ENCODE results near the gene WDR45B. TPM values are rescaled to one million over a fixed set of nuclear protein-coding genes. Genes with fewer than 3 reads are reported as not detected.

The WDR45B gene
- total RNA-seq, 1 experiment from 2014 or later: 110 TPM

GRCh38 chr17:82655523-82655922 is 7.3 kb upstream of the WDR45B start:
- Histone ChIP-seq H3K27me3 (ENCODE audit: insufficient read depth, low read length) (no peaks in the 10 kb centered on the region), H2BK120ac (ENCODE audit: low read depth, low read length, poor library complexity, severe bottlenecking) (no peak overlapping the region), H4K20me1 (ENCODE audit: control insufficient read depth, insufficient read depth, insufficient read length) (no peaks in the 10 kb centered on the region), H2BK5ac (ENCODE audit: insufficient read length, low read length) (no peak overlapping the region), H2BK12ac (ENCODE audit: insufficient read length, low read depth, low read length) (no peak overlapping the region), H2BK15ac (ENCODE audit: low read depth, low read length) (no peak overlapping the region), H4K5ac (ENCODE audit: insufficient read length, low read depth, low read length) (no peak overlapping the region), H2AFZ (ENCODE audit: low read length) (no peak overlapping the region), H3K27ac (ENCODE audit: insufficient read length, low read depth, low read length) (no peak overlapping the region), H4K8ac (replicated peaks; ENCODE audit: insufficient read length, low read depth, low read length) (no peak overlapping the region), H3K4me1 (ENCODE audit: insufficient read depth, low read length) (no peaks in the 10 kb centered on the region), H3K79me2 (ENCODE audit: insufficient read depth, low read length) (no peaks in the 10 kb centered on the region), H3K23me2 (ENCODE audit: insufficient read length, low read depth, low read length, poor library complexity, severe bottlenecking) (no peaks in the 10 kb centered on the region), H3K14ac (ENCODE audit: insufficient read depth, low read length) (no peak overlapping the region), H3K23ac (ENCODE audit: insufficient read length, low read depth, low read length) (no peak overlapping the region), H2AK5ac (ENCODE audit: insufficient read length, low read length) (no peak overlapping the region), H3K79me1 (ENCODE audit: insufficient read depth, low read depth, low read length, poor library complexity, severe bottlenecking) (no peaks in the 10 kb centered on the region), H3K9ac (ENCODE audit: extremely low read depth, insufficient read length, low read length) (no peak overlapping the region), H3K4ac (ENCODE audit: low read depth, low read length) (no peak overlapping the region), H3K9me3 (ENCODE audit: control insufficient read depth, low read depth, low read length) (no peaks in the 10 kb centered on the region), H3K56ac (ENCODE audit: insufficient read length, low read depth, low read length) (no peak overlapping the region), H3T11ph (ENCODE audit: low read length) (no peak overlapping the region), H2BK20ac (ENCODE audit: low read depth, low read length, poor library complexity, severe bottlenecking) (no peak overlapping the region), H3K4me2 (ENCODE audit: insufficient read depth, insufficient read length, low read length) (no peak overlapping the region), H3K18ac (ENCODE audit: insufficient read length, low read depth, low read length) (no peak overlapping the region), H4K91ac (ENCODE audit: insufficient read length, low read depth, low read length) (no peak overlapping the region)
- WGBS (ENCODE audit: extremely low coverage, insufficient read length, low lambda C conversion rate): no CpG with 5 or more reads among the region's 13 CpGs
- H3K4me3 Mint-ChIP-seq: no peak overlapping the region
- peaks cover 0 to 7% of the 10 kb centered on the region in 2 experiments; a peak in 1 of 5 replicates for H3K9me3 Mint-ChIP-seq
- H3K36me3 Mint-ChIP-seq (ENCODE audit: insufficient read depth in 1 of 3, low read depth in 3 of 3): no peaks in the 10 kb centered on the region; a peak in 1 of 7 replicates
- peaks cover 6% of the 10 kb centered on the region for H3K27me3 Mint-ChIP-seq (ENCODE audit: low read depth)
- no peak overlapping the region for H3K27ac Mint-ChIP-seq
- TF ChIP-seq CTCF (conservative IDR thresholded peaks at IDR 0.05): no peak
- H3K4me1 Mint-ChIP-seq: no peaks in the 10 kb centered on the region
- no peak for DNase-seq
